DND-41 (cell line): ENCODE measurements around the gene ANKRD11.

ENCODE experiments used
- EZH2 ChIP-seq: IDR thresholded peaks from 3 replicates; pipeline ENCODE4 v1.6.1; 2012; ENCODE audit warnings: borderline replicate concordance, low read depth, mild to moderate bottlenecking, moderate library complexity, low read length, inconsistent platforms; ENCODE audit not compliant: severe bottlenecking
- TF ChIP-seq, protein P1 (sequence below): IDR thresholded peaks from 2 replicates; pipeline ENCODE4 v1.5.1; 2012; ENCODE audit warnings: borderline replicate concordance, low read length, moderate library complexity, mild to moderate bottlenecking; ENCODE audit not compliant: poor library complexity, severe bottlenecking; ENCODE audit errors: extremely low read depth

DNA sequence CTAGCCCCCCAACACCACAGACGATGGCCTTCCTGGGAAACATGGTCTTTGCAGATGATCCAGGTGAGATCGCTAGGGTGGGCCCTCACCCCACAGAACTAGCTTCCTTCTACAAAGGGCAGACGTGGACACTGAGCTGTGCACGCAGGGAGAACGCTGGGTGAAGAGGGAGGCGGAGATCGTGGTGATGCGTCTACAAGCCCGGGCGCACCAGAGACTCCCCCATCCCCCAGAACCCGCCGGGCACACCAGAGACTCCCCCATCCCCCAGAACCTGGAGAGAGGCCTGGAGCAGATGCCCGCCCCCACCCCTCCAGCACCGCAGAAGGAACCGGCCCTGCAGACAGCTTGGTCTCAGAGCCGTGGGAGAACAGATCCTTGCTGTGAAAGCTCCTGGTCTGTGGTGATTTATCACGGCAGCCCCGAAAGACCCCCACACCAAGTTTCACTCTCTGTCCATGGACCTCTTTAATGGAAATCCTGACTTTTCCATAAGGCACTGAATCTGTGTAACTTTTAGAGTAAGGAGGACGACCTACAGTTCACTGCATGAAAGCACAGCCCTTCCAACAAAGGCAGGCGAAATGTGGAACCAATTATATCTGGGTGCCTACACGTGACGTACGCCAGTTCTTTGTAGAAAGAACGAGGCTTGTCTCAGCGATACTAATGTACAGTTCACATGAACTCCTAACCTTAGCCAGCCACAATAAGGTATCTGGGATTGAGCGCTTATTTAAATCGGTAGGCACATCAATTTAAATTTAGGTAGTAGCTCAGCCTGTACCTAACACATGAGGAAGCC lies 88.5 kb downstream of the ANKRD11 start:
- TF ChIP-seq, protein P1, sequence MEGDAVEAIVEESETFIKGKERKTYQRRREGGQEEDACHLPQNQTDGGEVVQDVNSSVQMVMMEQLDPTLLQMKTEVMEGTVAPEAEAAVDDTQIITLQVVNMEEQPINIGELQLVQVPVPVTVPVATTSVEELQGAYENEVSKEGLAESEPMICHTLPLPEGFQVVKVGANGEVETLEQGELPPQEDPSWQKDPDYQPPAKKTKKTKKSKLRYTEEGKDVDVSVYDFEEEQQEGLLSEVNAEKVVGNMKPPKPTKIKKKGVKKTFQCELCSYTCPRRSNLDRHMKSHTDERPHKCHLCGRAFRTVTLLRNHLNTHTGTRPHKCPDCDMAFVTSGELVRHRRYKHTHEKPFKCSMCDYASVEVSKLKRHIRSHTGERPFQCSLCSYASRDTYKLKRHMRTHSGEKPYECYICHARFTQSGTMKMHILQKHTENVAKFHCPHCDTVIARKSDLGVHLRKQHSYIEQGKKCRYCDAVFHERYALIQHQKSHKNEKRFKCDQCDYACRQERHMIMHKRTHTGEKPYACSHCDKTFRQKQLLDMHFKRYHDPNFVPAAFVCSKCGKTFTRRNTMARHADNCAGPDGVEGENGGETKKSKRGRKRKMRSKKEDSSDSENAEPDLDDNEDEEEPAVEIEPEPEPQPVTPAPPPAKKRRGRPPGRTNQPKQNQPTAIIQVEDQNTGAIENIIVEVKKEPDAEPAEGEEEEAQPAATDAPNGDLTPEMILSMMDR, result no peak
- TF ChIP-seq EZH2, result no peak
